HUDEP-2 (cell line): ENCODE data around the gene MORC2.

ENCODE experiments used
- DNase-seq, 76 experiments: peaks; one replicate each; lab custom pipeline; 2025; ENCODE audit not compliant: unreplicated experiment in 76 of 76; lab: John Stamatoyannopoulos, UW

The MORC2 gene

DNA sequence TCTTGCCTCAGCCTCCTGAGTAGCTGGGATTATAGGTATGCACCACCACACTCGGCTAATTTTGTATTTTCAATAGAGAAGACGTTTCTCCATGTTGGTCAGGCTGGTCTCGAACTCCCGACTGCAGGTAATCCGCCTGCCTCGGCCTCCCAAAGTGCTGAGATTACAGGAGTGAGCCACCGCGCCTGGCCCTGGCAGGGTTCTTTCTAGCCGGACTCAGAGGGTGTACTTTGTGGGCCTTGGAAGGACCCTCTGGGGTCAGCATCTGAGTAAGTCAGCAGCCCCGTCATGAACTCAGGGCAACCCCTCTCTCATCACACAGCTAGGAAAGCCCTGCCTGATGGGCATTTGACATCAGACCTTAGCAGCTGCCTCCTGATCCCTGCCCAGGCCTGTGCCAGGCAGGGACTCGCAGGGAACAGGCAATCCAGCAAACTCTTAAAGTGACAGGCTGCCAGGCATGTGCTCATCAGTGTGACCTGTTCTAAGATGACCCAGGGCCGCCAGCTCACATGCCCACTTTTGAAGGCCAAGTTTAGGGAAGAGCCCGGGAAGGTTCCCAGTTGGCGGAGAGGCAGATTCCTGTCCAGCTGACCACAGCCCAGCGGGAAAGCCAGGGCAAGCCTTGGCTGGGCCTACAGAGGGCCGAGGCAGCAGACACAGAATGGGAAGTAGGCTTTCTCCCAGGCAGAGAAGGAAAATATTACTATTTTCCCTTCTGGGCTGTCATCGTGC, 92.9 kb downstream of the MORC2 start:
- DNase-seq = no peak
